NCI-H526 (cell line): ENCODE measurements around the gene TNFRSF11A.
A peak's percentile ranks its signal among the peaks of the same experiment; 100 is the strongest.

Source experiments
- DNase-seq, 2 experiments: peaks; one replicate each; lab custom pipeline; 2025; lab: John Stamatoyannopoulos, UW

The TNFRSF11A gene

DNA sequence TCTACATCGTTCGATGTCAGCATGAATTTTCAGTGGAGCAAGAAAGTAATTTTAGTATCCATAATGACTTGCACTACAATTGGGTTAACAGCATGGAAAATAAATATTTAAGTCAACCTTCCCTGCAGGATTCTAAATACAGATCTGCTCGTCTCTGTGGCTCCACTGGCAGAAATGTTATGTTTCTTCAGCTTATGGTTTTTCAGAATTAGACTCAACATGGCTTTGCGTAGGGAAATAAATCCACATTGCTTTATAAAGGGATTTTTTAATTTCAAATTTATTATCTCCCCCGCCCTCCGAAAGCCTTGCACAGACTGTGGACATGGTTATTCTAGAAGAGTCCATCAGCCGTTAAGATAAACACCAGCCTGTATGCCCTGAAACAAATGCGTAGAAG, 18.2 kb downstream of the TNFRSF11A start:
- no peak for DNase-seq

DNA sequence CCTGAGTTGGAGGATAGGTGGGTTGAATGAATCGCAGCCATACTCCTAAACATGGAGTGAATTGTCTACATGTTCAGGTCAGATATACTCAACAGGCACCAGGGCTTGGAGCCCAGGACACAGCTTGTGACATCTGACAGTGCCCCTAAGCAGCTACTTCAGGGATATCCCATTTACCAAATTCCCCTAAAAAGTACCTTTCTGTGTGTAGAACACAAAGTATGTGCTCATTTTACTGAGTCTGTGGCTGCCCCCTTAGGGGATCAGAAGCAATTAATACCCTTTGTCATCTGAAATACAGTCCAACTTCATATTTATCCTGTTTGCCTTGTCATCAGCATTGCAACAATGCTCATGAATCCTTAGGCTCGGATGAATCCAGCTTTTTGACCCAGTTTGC, 20.8 kb downstream of the TNFRSF11A start:
- DNase-seq: no peak

DNA sequence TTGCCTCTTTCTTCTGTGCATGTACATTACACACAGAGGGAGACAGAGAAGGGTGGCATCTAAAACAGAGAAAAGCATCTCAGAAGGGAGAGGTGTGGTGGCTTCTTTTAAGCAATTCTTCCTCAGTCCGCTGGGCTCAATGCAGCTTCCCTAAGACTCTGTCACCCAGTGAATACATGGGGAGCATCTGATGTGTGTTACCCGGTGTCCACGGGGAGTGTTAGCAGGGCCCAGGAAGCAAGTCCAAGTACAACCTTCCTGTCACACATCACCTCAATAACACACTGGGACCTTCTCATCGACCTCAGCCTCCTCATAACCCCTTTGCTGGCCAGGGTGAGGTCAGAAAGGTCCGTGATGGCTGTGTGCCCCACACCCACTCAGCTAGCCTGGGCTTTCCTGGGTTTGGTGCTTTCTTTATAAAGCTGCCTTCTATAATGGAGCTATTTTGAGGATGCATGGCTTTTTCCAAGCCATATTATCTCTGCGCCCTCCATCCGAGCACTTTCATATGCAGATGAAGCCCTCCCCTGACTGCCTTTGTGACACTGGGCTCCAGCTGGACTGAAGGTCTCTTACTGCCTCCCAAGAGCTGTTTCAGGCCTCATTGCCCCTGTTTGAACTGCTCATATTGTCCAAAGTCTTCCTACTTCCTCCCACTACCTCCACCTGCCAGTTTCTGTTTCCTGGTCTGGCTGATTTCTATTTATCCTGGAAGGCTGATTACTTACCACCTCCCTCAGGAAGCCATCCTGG, 21.4 kb downstream of the TNFRSF11A start:
- DNase-seq: no peak

DNA sequence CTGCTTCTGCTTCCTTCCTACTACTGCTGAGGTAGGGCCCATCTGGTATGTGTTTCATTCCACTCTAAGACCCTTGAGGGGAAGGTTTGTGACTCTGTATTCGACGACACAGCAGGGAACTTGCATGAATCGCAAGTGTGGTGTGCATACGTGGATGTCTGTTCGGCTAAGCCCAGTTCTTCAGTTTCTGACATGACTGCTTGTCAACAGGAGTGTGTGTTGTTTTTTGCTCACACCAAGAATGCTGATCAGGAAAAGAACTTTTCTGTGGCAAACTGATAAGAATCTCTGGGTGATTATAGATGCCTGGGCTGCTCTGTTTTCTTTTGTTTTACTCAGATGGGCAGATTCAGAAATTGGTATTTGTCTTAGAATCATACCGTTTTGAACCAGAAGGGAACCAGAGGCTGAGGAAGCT, 22.0 kb downstream of the TNFRSF11A start:
- DNase-seq: no peak

DNA sequence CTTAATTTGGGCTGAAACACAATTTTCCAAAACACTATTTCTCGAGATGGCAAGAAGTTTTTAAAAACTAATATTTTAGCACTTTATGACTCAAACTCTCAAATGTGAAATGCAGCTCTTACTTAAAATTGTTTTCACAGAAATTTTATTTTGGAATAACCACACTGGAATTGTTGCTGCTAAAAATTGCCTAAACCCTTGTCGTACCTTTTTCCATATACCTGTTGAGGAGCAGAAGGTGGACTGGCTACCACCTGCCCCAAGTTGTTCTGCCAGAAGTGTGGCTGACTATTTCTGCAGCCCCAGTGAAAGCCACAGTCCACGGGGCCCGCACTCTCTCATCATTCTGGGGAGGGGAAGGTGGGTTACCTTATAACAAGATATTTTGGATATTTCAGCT, 23.4 kb downstream of the TNFRSF11A start:
- no peak for DNase-seq

DNA sequence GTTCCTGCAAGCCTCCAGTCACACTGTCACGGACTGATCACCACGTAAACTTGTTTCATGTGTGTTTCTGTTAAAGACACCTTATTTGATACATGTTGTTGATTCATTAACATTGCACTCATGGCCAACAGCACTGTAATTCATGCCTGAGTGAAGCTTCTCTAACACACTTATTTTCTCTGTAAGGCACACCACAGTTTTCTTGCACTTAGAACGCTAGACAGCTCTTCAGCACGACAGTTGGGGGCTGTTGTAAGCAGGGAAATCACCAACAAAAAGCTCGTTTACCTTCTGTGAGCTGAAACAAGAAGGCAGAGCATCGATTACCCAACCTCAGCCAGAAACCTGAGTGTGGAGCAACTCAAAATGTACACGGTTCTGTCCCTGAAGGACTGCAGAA, 28.1 kb downstream of the TNFRSF11A start:
- DNase-seq: no peak

DNA sequence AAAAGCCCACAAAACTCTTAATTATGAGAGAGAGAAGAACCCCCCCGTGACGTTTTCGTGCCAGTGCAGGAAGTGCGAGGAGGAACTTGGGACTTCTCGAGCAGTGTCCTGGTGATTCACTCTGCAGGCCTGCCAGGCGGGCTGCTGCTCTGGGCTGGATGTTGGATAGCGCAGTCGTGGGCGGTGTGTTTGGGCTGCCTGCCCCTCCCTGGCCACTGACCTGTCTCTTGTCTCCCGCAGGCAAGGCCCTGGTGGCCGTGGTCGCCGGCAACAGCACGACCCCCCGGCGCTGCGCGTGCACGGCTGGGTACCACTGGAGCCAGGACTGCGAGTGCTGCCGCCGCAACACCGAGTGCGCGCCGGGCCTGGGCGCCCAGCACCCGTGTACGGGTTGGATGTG, 29.0 kb downstream of the TNFRSF11A start:
- DNase-seq: no peak

DNA sequence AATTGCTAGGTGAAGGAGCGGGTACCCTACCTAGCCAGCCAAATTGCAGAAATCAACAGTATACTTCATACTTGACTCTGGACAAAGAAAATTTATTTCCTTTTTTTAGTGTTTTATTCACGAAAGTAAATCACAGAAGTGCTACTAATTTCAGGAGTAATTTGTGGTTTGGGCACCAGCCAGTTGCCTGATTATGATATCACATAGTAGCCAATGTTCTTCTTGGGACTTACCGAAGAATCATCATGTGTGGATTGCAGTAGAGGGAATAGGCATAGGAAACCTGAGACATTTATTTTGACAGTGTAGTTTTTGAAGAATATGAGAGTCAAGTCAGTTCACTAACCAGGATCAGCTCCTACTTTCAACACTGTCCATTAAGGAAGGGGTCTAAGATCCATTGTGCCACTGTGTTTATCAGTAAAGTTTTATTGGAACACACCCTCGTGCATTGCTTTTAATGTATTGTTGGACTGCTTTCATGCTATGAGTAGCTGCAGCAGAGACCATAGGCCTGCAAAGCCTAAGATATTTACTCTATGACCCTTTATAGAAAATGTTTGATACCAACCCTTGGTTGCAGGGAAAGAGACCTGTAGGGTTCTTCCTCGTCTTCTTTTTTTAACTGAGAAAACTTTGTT, 32.1 kb downstream of the TNFRSF11A start:
- DNase-seq: no peak

DNA sequence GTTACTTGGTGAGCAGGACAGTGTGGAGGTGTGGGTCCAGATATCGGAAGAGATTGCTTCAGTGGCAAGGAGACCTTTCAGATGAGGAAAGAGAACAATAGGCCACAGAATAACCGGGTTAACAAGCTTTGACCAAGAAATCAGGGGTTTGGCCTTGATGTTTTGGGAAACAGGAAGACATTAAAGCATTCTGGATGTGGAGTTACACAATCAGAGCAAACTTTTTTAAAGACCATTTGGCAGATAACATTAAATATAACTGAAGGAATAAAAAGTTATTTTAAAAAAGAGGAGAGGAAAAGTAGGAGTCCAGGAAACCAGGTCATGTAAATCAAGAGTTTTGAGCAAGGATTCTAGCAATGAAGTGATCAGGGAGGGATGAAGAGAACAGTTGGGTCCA, 35.7 kb downstream of the TNFRSF11A start:
- no peak for DNase-seq

DNA sequence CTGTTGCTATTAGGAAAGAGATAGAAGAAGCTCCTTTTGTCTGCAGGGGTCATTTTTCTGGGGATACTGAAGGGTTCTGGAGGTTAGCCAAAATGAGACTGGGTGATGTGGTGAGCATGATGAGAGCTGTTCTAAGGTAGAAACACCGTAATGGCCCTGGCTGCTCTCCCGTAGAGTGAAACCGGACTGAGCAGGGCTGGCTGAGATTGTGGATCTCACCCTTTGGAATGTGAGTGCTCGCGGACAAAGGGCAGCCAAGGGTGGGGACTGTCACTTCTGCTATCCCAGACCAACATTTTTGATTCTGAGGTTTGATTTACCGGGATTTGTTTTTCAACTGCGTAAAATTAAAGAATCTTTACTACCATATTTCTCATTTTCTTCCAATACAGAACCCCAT, 36.2 kb downstream of the TNFRSF11A start:
- DNase-seq: no peak

DNA sequence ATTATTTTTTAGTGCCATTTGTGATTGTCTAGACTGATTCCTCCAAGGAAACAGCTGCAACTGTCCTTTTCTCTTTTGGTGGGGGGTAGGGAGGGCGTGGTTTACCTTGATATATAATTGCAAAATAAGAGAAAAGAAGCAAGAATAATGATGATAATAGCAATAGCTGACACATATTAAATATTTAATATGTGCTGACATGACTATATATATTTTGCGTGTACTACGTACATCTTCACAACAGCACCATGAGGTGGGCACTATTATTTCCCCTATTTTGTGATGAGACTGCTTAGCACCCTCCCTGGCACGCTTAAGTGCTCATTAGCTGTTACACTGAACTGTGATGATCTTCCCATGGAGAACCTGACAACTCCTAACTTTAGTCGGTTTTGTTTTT, 39.4 kb downstream of the TNFRSF11A start:
- no peak for DNase-seq

DNA sequence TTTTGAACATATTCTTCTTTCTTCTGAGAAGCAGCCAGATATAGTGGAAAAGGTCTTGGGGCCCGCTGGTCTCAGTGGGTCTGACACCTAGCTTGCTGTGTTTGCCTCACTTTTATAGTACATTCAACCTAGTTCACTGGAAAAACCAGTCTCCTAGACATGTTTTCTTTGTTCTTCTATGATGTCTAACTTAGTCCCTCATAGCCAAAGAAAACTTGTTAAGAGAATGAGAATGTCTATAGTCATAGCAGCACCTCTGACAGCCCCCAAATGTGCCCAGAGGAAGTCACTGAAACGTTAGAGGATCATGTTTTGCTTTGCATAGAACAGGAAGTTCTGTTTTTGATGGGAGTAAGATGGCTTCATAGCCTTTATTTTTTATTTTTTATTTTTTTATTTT, 40.3 kb downstream of the TNFRSF11A start:
- DNase-seq: no peak

DNA sequence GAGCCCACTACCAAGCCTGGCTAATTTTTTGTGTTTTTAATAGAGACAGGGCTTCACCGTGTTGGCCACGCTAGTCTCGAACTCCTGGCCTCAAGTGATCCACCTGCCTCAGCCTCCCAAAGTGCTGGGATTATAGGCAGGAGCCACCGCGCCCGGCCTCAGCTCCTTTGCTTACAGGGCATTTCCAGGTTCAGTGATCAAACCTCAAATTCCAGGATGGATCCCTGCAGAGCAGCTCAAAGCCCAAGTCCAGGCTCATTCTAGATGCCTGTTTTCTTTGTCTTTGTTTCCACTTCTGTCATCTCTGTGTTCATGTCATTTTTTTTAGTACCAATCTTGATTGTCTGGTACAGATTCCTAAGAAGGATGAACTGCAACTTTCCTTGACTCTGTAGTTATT, 41.9 kb downstream of the TNFRSF11A start:
- DNase-seq: no peak

DNA sequence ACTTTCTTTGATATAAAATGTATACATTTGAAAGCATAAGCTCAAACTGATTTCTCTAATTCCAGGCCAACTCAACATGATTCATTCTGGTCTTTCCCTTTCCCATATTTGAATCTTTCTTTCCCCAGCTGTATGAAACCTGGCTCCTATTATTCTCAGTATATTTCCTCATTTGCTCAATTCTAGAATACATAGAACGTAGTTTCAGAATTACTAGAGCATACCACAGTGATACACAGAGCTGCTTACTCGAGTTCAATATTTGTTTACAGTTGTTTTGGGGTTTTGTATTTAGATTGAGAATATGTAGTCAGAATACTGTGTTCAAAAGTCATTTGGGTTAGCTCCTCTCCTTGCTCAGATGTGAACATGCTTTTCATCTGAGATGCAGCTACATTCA, 43.0 kb downstream of the TNFRSF11A start:
- DNase-seq: no peak

DNA sequence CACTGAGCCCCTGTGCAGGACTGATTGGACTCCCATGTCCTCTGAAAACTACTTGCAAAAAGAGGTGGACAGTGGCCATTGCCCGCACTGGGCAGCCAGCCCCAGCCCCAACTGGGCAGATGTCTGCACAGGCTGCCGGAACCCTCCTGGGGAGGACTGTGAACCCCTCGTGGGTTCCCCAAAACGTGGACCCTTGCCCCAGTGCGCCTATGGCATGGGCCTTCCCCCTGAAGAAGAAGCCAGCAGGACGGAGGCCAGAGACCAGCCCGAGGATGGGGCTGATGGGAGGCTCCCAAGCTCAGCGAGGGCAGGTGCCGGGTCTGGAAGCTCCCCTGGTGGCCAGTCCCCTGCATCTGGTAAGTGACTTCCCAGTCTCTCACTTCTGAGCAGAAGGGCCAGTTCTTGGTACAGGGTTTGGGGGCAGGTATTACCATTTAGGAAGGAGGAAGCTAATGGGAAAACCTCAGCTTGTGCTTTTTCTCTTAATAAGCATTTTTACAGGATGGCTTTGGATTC, 44.1 kb downstream of the TNFRSF11A start:
- DNase-seq: no peak

DNA sequence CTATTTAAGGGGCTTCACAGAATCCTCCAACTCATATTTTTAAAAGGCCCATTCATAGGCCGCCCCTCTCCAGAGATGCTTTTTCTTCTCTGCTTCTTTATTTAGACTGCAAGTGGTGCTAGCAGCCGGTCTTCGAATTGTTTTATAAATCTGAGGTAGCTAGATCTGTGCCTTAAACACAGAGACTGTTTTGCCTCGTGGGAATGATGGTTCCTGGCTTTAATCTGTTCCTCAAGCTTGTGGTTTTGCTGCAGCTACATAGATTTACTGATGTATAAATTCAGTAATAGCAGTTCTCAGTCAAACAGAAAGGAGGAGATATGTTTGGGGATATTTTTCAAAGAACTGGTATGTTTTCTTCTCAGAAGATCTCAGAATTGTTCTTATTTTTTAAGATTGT, 45.3 kb downstream of the TNFRSF11A start:
- no peak for DNase-seq

DNA sequence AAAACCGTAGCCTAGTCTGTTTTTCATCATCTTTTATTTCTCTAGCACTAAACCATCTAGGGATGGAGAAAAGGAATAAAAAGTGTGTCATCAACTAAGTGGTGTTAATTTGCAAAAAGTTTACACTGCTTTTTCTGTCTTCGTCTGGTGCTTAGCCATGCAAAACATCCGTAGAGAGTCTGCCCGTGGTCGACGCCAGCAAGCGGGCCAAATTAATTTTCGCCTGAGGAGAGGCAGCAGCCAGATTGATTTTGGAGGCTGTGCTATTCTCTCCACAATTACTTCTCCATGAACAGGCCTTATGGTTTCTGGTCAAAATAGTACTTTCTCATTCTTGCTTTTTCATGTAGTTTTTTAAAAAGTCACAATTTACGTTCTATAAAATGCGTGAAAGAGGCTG, 46.3 kb downstream of the TNFRSF11A start:
- DNase-seq: no peak

DNA sequence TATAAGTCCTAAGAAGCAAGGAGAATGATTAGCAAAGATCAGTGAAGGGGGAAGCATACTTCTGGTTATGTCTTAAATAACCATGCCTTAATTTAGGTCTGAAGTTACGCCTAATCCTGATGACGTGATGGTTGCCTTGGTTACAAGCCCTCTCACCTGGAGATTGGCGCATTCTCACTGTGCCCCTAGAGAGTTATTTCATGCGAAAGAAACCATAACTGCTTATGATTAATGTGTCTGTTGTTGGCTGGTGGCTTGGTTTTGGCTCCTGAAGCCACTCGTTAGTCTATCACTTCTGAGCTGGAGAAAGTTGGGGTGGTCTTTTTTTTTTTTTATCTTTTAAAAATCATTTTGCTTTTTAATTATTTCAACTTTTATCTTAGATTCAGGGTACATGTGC, 47.0 kb downstream of the TNFRSF11A start:
- DNase-seq: peak in 1 of 2 experiments; percentile 6

DNA sequence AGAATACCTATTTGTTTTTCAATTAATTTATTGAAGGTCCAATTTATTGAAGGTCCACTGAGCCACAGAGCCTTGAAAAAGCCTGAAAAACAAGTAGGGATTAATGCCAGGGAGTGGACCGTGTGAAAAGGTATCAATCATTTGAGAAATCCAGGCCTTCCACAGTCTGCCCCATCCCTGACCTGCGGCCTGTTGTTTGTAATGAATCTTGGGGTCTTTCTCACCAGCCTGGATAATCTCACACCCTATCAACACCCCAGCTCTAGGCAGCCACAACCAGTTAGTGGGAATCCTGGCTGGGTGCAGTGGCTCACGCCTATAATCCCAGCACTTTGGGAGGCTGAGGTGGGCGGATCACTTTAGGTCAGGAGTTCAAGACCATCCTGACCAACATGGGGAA, 47.8 kb downstream of the TNFRSF11A start:
- no peak for DNase-seq

DNA sequence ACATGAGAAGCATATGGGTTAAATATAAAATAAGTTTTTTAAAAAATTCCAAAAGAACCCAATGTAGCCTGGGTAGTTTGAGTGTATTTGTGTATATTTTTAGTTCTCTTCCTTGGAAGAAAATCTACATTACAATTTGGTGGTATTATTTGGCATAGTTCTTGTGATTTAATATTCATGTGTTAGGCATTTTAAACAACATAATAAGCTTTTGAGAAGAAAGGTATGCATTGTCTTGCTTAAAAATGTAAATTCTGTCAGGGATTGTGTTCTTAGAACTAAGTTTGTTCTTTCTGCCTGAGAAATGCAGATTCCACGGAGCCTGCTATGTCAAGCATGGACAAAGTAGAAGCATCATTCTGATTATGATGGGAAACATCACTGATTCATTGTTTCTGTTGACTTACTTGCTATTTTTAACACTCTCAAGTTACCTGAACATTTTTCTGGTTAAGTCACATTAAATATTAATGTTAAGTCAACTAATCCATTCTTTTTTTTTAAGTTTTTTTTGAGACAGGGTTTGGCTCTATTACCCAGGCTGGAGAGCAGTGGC, 49.4 kb downstream of the TNFRSF11A start:
- DNase-seq: no peak

DNA sequence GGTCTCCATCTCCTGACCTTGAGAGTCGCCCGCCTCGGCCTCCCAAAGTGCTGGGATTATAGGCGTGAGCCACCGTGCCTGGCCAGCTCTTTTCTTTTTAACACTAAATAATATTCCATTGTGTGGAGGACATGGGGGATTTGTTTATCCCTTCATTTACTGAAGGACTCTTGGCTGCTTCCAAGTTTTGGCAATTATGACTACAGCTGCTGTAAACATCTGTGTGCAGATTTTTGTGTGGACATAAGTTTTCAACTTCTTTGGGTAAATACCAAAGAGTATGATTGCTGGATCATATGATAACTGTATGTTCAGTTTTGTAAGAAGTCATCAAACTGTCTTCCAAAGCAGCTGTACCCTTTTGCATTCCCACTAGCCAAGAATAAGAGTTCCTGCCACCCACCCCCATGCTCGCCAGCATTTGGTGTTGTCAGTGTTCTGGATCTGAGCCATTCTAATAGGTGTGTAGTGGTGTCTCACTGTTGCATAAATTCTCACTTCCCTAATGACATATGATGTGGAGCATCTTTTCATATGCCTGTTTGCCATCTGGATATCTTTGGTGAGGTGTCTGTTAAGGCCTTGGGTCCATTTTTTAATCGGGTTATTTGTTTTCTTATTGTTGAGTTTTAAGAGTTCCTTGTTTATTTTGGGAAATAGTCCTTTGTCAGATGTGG, 52.2 kb downstream of the TNFRSF11A start:
- DNase-seq: no peak

DNA sequence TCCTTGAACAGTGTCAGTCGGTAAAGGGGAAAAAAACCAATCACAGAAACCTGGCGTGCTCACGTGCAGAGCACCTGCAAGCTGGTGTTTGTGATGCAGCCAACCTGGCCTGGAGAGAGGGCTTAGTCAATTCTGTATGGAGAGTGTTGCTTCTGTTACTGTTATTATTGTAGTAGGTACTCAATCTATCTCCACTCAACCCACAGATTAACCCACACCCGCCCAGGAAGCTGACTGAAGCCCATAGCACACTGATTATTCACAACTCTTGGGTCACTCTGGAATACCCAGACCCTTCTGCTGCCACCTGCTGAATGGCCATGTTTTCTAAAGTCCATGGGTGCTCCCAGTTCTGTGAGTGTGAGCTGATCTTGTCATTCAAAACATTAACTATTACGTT, 53.9 kb downstream of the TNFRSF11A start:
- DNase-seq: no peak

DNA sequence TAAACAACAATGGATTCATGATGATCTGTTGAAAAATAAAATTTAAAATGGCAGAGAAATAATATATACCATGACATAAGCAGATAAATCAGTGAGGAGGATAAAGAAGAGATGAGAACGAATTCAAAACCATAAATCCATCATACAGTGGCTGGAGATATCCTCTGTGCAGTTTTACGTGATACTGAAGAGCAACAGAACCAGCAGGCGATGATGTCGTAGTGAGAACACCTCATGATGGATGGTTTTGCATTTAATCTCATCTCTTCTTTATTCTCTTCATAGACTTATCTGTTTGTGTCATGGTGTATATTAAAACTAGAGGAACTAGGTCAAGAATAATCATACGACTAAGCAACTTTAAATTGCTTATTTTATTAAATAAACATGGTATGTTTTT, 56.3 kb downstream of the TNFRSF11A start:
- DNase-seq: no peak
